GM21447 (cell line): ENCODE measurements around the gene KCTD19.

ENCODE experiments used
- ATAC-seq: cut with Tn5 transposase; IDR thresholded peaks from one replicate; pipeline ENCODE4 v1.9.1; 2021; ENCODE audit not compliant: unreplicated experiment

KCTD19 gene

GRCh38 chr16:67260426-67261063, 66.0 kb downstream of the KCTD19 start:
- ATAC-seq: peak; percentile 53

- no peak for ATAC-seq
Observed at GRCh38 chr16:67259705-67260104, 66.8 kb downstream of the KCTD19 start.

- no peak for ATAC-seq
Observed at GRCh38 chr16:67258161-67258835, 68.2 kb downstream of the KCTD19 start.

- ATAC-seq: no peak
Observed at GRCh38 chr16:67257486-67258160, 68.9 kb downstream of the KCTD19 start.

- ATAC-seq: no peak
Observed at GRCh38 chr16:67256701-67257230, 69.8 kb downstream of the KCTD19 start.

GRCh38 chr16:67255553-67256221, 70.9 kb downstream of the KCTD19 start:
- ATAC-seq: no peak

GRCh38 chr16:67254801-67255552, 71.6 kb downstream of the KCTD19 start:
- ATAC-seq: no peak

- ATAC-seq: no peak
Observed at GRCh38 chr16:67252609-67253497, 73.7 kb downstream of the KCTD19 start.

- no peak for ATAC-seq
Observed at GRCh38 chr16:67250045-67250327, 76.6 kb downstream of the KCTD19 start.

GRCh38 chr16:67249178-67250044, 77.1 kb downstream of the KCTD19 start:
- ATAC-seq: no peak

GRCh38 chr16:67248401-67249177, 78.0 kb downstream of the KCTD19 start, which contains the start of gene SLC9A5:
Gene SLC9A5, plus strand, starts transcription at chr16:67248979. Its CDS starts 36 bp downstream, at chr16:67249015.
- no peak for ATAC-seq

GRCh38 chr16:67248073-67248400, 78.5 kb downstream of the KCTD19 start:
- ATAC-seq: no peak

- ATAC-seq: peak; percentile 42
Observed at GRCh38 chr16:67247192-67248072, 79.1 kb downstream of the KCTD19 start, which contains the start of gene FHOD1. Gene FHOD1, minus strand, starts transcription at chr16:67247481. Its CDS starts 71 bp downstream, at chr16:67247410.

- ATAC-seq: peak; percentile 22
Observed at GRCh38 chr16:67246756-67247191, 79.8 kb downstream of the KCTD19 start.

GRCh38 chr16:67246081-67246755, 80.3 kb downstream of the KCTD19 start:
- peak; percentile 19 for ATAC-seq

GRCh38 chr16:67245674-67246080, 80.9 kb downstream of the KCTD19 start:
- ATAC-seq: no peak
